Measurements from ENCODE around the gene WDPCP. TPM values are rescaled to one million over a fixed set of nuclear protein-coding genes. Genes with fewer than 3 reads are reported as not detected.

The WDPCP gene
- total RNA-seq, 2 donors from 2014 or later: 8.4 to 12.6 TPM

- no peak for TF ChIP-seq CTCF (IDR thresholded peaks at IDR 0.05)
- no peak for TF ChIP-seq POLR2A (IDR thresholded peaks at IDR 0.05)
- no peak for TF ChIP-seq POLR2AphosphoS5 (IDR thresholded peaks at IDR 0.05)
- Histone ChIP-seq H3K27me3 (replicated peaks; ENCODE audit: insufficient read depth) (no peaks in the 10 kb centered on the region), H3K9me3 (no peaks in the 10 kb centered on the region), H3K36me3 (no peaks in the 10 kb centered on the region), H3K4me1 (replicated peaks) (no peaks in the 10 kb centered on the region), H3K4me3 (no peak overlapping the region), H3K27ac (no peak overlapping the region)
- WGBS: 79% methylated on average over 1 of the region's 1 CpG
- intact Hi-C loops (cut with DNase I): no loop called here
- DNase-seq (ENCODE audit: low spot score): no peak
These were observed 150.1 kb downstream of the WDPCP start for GRCh38 chr2:63438181-63438580.

GRCh38 chr2:63436488-63436887 lies 151.8 kb downstream of the WDPCP start:
- no peaks in the 10 kb centered on the region for H3K36me3 ChIP-seq
- H3K27ac ChIP-seq: no peak overlapping the region
- H3K4me1 ChIP-seq (replicated peaks): no peaks in the 10 kb centered on the region
- H3K9me3 ChIP-seq: no peaks in the 10 kb centered on the region
- no peaks in the 10 kb centered on the region for H3K27me3 ChIP-seq (replicated peaks; ENCODE audit: insufficient read depth)
- intact Hi-C loops (cut with DNase I): no loop called here
- no peak overlapping the region for H3K4me3 ChIP-seq
- no peak for DNase-seq (ENCODE audit: low spot score)
- TF ChIP-seq POLR2A (IDR thresholded peaks at IDR 0.05) (no peak), POLR2AphosphoS5 (IDR thresholded peaks at IDR 0.05) (no peak), CTCF (IDR thresholded peaks at IDR 0.05) (no peak)

GRCh38 chr2:63435070-63435469 lies 153.2 kb downstream of the WDPCP start:
- intact Hi-C loops (cut with DNase I): no loop called here
- TF ChIP-seq POLR2AphosphoS5 (IDR thresholded peaks at IDR 0.05) (no peak), CTCF (IDR thresholded peaks at IDR 0.05) (no peak), POLR2A (IDR thresholded peaks at IDR 0.05) (no peak)
- H3K27me3 ChIP-seq (replicated peaks; ENCODE audit: insufficient read depth): no peaks in the 10 kb centered on the region
- no peaks in the 10 kb centered on the region for H3K4me1 ChIP-seq (replicated peaks)
- no peaks in the 10 kb centered on the region for H3K36me3 ChIP-seq
- H3K27ac ChIP-seq: no peak overlapping the region
- no peak for DNase-seq (ENCODE audit: low spot score)
- H3K9me3 ChIP-seq: no peaks in the 10 kb centered on the region
- WGBS: 53% methylated on average over 1 of the region's 1 CpG
- H3K4me3 ChIP-seq: no peak overlapping the region

GRCh38 chr2:63434024-63435001 lies 154.0 kb downstream of the WDPCP start:
- Histone ChIP-seq H3K9me3 (no peaks in the 10 kb centered on the region), H3K27me3 (replicated peaks; ENCODE audit: insufficient read depth) (no peaks in the 10 kb centered on the region), H3K27ac (no peak overlapping the region), H3K4me1 (replicated peaks) (no peaks in the 10 kb centered on the region), H3K36me3 (no peaks in the 10 kb centered on the region), H3K4me3 (no peak overlapping the region)
- no peak for TF ChIP-seq POLR2A (IDR thresholded peaks at IDR 0.05)
- no peak for TF ChIP-seq POLR2AphosphoS5 (IDR thresholded peaks at IDR 0.05)
- TF ChIP-seq CTCF (IDR thresholded peaks at IDR 0.05): no peak
- 80% methylated on average over 12 of the region's 12 CpGs for WGBS
- intact Hi-C loops (cut with DNase I): no loop called here
- no peak for DNase-seq (ENCODE audit: low spot score)

- no peaks in the 10 kb centered on the region for H3K27me3 ChIP-seq (replicated peaks; ENCODE audit: insufficient read depth)
- H3K9me3 ChIP-seq: no peaks in the 10 kb centered on the region
- DNase-seq (ENCODE audit: low spot score): no peak
- H3K4me3 ChIP-seq: no peak overlapping the region
- H3K36me3 ChIP-seq: no peaks in the 10 kb centered on the region
- TF ChIP-seq POLR2AphosphoS5 (IDR thresholded peaks at IDR 0.05): no peak
- TF ChIP-seq CTCF (IDR thresholded peaks at IDR 0.05): no peak
- TF ChIP-seq POLR2A (IDR thresholded peaks at IDR 0.05): no peak
- H3K27ac ChIP-seq: no peak overlapping the region
- intact Hi-C loops (cut with DNase I): no loop called here
- no peaks in the 10 kb centered on the region for H3K4me1 ChIP-seq (replicated peaks)
These were observed 155.9 kb downstream of the WDPCP start for GRCh38 chr2:63432373-63432772.
